ENCODE results near the gene ARRB1. TPM values are rescaled to one million over a fixed set of nuclear protein-coding genes. Genes with fewer than 3 reads are reported as not detected.

Gene ARRB1
- total RNA-seq, 1 donor from 2014 or later = 1.0 TPM

DNA sequence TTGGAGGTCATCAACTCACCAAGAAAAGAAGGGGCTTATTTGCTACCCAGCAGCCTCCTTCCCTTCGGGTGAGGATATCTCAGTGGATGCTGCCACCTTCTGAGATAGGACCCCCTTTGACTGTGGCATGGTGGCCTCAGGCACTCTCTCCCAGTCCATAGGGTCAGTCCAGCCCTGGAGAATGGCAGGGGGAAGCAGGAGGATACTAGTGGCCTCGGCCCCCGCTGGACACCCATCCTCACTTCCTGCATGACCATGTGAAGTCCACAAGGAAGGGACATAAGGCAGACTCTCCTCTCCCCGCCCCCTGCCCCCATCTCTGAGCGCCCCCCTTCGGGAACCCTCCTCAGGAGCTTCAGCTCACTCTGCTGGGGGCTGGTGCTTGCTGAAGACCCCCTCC, 86.5 kb downstream of the ARRB1 start:
- Histone ChIP-seq H3K79me2 (ENCODE audit: low read depth) (no peaks in the 10 kb centered on the region), H4K20me1 (ENCODE audit: low read depth) (no peaks in the 10 kb centered on the region), H3K9ac (no peak overlapping the region), H3K9me3 (ENCODE audit: low read depth) (no peaks in the 10 kb centered on the region), H3K4me1 (no peaks in the 10 kb centered on the region), H3K27me3 (no peaks in the 10 kb centered on the region), H3F3A (ENCODE audit: low read depth) (no peaks in the 10 kb centered on the region), H2AFZ (replicated peaks) (no peak overlapping the region), H3K36me3 (no peaks in the 10 kb centered on the region), H3K27ac (no peak overlapping the region), H3K4me2 (no peak overlapping the region), H3K4me3 (no peak overlapping the region)
- Mint-ChIP-seq H3K9me3 (no peaks in the 10 kb centered on the region), H3K4me1 (no peaks in the 10 kb centered on the region), H3K27me3 (ENCODE audit: insufficient read depth, low read depth) (peaks cover 4% of the 10 kb centered on the region), H3K27ac (no peak overlapping the region), H3K36me3 (no peaks in the 10 kb centered on the region), H3K4me3 (no peak overlapping the region)
- TF ChIP-seq EZH2phosphoT487 (IDR thresholded peaks at IDR 0.05) (no peak), EZH2 (IDR thresholded peaks at IDR 0.05) (no peak)
- TF ChIP-seq, protein P1, sequence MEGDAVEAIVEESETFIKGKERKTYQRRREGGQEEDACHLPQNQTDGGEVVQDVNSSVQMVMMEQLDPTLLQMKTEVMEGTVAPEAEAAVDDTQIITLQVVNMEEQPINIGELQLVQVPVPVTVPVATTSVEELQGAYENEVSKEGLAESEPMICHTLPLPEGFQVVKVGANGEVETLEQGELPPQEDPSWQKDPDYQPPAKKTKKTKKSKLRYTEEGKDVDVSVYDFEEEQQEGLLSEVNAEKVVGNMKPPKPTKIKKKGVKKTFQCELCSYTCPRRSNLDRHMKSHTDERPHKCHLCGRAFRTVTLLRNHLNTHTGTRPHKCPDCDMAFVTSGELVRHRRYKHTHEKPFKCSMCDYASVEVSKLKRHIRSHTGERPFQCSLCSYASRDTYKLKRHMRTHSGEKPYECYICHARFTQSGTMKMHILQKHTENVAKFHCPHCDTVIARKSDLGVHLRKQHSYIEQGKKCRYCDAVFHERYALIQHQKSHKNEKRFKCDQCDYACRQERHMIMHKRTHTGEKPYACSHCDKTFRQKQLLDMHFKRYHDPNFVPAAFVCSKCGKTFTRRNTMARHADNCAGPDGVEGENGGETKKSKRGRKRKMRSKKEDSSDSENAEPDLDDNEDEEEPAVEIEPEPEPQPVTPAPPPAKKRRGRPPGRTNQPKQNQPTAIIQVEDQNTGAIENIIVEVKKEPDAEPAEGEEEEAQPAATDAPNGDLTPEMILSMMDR (IDR thresholded peaks at IDR 0.05) = no peak
- no peak for DNase-seq (ENCODE audit: low spot score)

DNA sequence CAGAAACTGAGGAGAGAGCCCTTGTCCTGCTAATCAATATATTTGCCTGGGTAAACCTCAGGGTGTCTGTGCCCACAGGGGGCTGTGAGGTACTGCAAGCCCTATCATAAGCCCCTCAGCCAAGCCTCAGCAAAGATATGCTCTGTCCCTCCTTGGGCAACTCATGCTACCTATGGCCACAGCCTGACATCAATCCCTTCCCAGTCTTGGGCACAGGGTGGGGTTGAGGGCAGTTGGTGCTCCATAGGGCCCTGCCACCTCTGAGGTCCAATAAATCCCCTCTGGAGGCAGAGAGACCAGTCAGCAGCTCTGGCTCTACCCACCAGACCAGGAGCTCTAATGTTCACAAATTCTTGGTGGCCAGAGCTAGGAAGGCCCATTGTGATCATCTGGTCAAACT, 87.1 kb downstream of the ARRB1 start:
- Histone ChIP-seq H2AFZ (replicated peaks) (no peak overlapping the region), H3K36me3 (no peaks in the 10 kb centered on the region), H3K9ac (no peak overlapping the region), H3F3A (ENCODE audit: low read depth) (no peaks in the 10 kb centered on the region), H3K79me2 (ENCODE audit: low read depth) (no peaks in the 10 kb centered on the region), H3K4me3 (no peak overlapping the region), H3K4me1 (no peaks in the 10 kb centered on the region), H3K9me3 (ENCODE audit: low read depth) (no peaks in the 10 kb centered on the region), H4K20me1 (ENCODE audit: low read depth) (no peaks in the 10 kb centered on the region), H3K27ac (no peak overlapping the region), H3K4me2 (no peak overlapping the region), H3K27me3 (no peaks in the 10 kb centered on the region)
- no peaks in the 10 kb centered on the region for H3K36me3 Mint-ChIP-seq
- no peaks in the 10 kb centered on the region for H3K9me3 Mint-ChIP-seq
- H3K27me3 Mint-ChIP-seq (ENCODE audit: insufficient read depth, low read depth) = peaks cover 4% of the 10 kb centered on the region
- no peaks in the 10 kb centered on the region for H3K4me1 Mint-ChIP-seq
- H3K4me3 Mint-ChIP-seq = no peak overlapping the region
- DNase-seq (ENCODE audit: low spot score) = peak; percentile 1
- H3K27ac Mint-ChIP-seq = no peak overlapping the region
- TF ChIP-seq EZH2phosphoT487 (IDR thresholded peaks at IDR 0.05) = no peak
- TF ChIP-seq, protein P1 (IDR thresholded peaks at IDR 0.05) = no peak
- TF ChIP-seq EZH2 (IDR thresholded peaks at IDR 0.05) = no peak

DNA sequence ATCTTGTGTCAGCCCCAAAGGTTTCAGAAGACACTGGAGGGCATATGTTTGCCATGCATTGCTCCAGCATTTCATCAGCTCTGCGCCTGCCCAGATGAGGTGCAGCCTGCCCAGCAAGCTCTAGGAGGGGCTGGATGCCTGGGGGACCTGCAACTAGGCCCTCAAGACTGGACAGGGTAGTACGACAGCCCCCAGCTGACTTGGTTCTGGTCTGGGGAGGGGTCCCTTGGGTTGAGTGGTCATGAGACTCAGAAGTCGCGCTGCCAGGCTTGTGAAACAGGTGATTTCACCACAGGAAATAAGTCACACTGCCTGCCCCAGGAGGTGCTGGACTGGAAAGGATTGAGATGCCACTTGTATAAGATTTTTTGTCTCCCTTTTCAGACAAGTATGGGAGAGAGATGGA, 87.5 kb downstream of the ARRB1 start:
- Histone ChIP-seq H3K4me2 (no peak overlapping the region), H4K20me1 (ENCODE audit: low read depth) (no peaks in the 10 kb centered on the region), H3K36me3 (no peaks in the 10 kb centered on the region), H3K9ac (no peak overlapping the region), H3K4me3 (no peak overlapping the region), H3K27me3 (no peaks in the 10 kb centered on the region), H3K4me1 (no peaks in the 10 kb centered on the region), H3F3A (ENCODE audit: low read depth) (no peaks in the 10 kb centered on the region), H3K9me3 (ENCODE audit: low read depth) (no peaks in the 10 kb centered on the region), H3K27ac (no peak overlapping the region), H3K79me2 (ENCODE audit: low read depth) (no peaks in the 10 kb centered on the region), H2AFZ (replicated peaks) (no peak overlapping the region)
- DNase-seq (ENCODE audit: low spot score) = peak; percentile 1
- Mint-ChIP-seq H3K4me3 (no peak overlapping the region), H3K9me3 (no peaks in the 10 kb centered on the region), H3K27ac (no peak overlapping the region), H3K27me3 (ENCODE audit: insufficient read depth, low read depth) (peaks cover 4% of the 10 kb centered on the region), H3K4me1 (no peaks in the 10 kb centered on the region), H3K36me3 (no peaks in the 10 kb centered on the region)
- TF ChIP-seq EZH2phosphoT487 (IDR thresholded peaks at IDR 0.05) (no peak), EZH2 (IDR thresholded peaks at IDR 0.05) (no peak)
- TF ChIP-seq, protein P1 (IDR thresholded peaks at IDR 0.05) = no peak

Measured in neural progenitor cell (in vitro differentiated cells).